Uterus (tissue), 4 donors: ENCODE results near the gene OR2B2. TPM values are rescaled to one million over a fixed set of nuclear protein-coding genes. Genes with fewer than 3 reads are reported as not detected.

Experiments
- DNase-seq, 2 donors: peaks; one replicate each; pipeline ENCODE4 v3.0.0-alpha.2; 2019 to 2020
- H3K27ac ChIP-seq, 2 donors: fragments of 200-600 bp; sonication (generic); 1 replicate in 1 of 2; 2 replicates in 1 of 2; pipeline ENCODE4 v1.5.1; 2016 to 2018
- H3K27me3 ChIP-seq, 2 donors: fragments of 200-600 bp; sonication (generic); one replicate each; pipeline ENCODE4 v1.5.1; 2018 to 2019; ENCODE audit warnings: control low read depth in 1 of 2
- H3K36me3 ChIP-seq, 2 donors: fragments of 200-600 bp; sonication (generic); one replicate each; pipeline ENCODE4 v1.5.1; 2019; ENCODE audit warnings: control low read depth in 1 of 2
- H3K4me1 ChIP-seq, 2 donors: fragments of 200-600 bp; sonication (generic); one replicate each; pipeline ENCODE4 v1.5.1; 2018 to 2019; ENCODE audit warnings: control low read depth in 1 of 2
- H3K4me3 ChIP-seq, 2 donors: fragments of 200-600 bp; sonication (generic); 1 replicate in 1 of 2; 2 replicates in 1 of 2; pipeline ENCODE4 v1.5.1; 2018 to 2019; ENCODE audit warnings: mild to moderate bottlenecking in 1 of 2
- H3K9me3 ChIP-seq, 2 donors: fragments of 200-600 bp; sonication (generic); one replicate each; pipeline ENCODE4 v1.5.1; 2019; ENCODE audit warnings: control low read depth in 1 of 2
- POLR2A ChIP-seq, 2 donors: fragments of 450-650 bp; IDR thresholded peaks; one replicate each; pipeline ENCODE4 v1.6.1; 2016; ENCODE audit warnings: antibody characterized with exemption in 2 of 2, mild to moderate bottlenecking in 1 of 2, moderate library complexity in 1 of 2
- intact Hi-C: fragments of 100-400 bp; cut with DNase I; formaldehyde crosslinking; loops from one replicate; pipeline ENCODE4 v1.15.1; 2023; ENCODE audit warnings: low total_unique reads
- small RNA-seq: library from RNA; depleted of rRNA; stranded (forward); fragments of <200 nt; gene quantifications from one replicate; pipeline ENCODE3, GENCODE V24; 2016
- total RNA-seq, 4 donors: library from RNA; depleted of rRNA in 3 of 4; stranded (reverse); fragments of >200 nt in 3 of 4; gene quantifications; one replicate each; pipeline versions ENCODE4 v1.1.0 to v1.2.4, GENCODE V29; 2014 to 2023
- TF ChIP-seq, protein P1 (sequence below), 4 experiments: fragments of 200-600 bp in 2 of 4; fragments of 450-650 bp in 2 of 4; sonication (generic) in 2 of 4; IDR thresholded peaks; one replicate each; pipeline ENCODE4 v1.5.1; 2016 to 2019; ENCODE audit warnings: antibody characterized with exemption in 4 of 4, mild to moderate bottlenecking in 2 of 4, moderate library complexity in 1 of 4
- donor health status: DM: yes; HTN: yes; CAD: no.

OR2B2 gene
- total RNA-seq, 4 donors from 2014 or later, result not detected

DNA sequence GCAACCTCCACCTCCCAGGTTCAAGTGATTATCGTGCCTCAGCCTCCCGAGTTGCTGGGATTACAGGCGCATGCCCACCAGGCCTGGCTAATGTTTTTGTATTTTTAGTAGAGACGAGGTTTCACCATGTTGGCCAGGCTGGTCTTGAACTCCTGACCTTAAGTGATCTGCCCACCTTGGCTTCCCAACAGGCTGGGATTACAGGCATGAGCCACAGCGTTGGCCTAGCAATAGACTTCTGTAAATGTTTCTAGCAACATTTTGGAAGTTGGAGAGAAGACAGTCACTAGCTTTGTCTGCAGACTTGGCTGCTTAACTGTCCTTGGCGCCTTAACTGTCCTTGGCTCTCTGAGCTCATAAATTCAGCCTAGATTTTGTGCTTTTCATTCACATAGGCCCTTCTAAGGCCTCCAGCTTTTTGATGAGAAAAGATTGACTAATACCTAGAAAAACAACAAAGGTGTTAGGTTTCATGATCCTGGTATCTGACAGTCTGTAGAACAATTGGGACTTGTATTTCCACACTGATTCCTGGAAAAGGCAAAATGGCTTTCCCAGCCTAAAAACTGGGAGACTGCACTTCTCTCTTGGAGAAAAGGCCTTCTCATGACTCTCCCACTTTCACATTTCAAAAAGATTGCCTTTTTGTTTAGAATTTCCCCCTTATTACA is 49.7 kb downstream of the OR2B2 start:
- no peak for TF ChIP-seq POLR2A (IDR thresholded peaks at IDR 0.05)
- Histone ChIP-seq H3K27me3 (peaks cover under 1 to 9% of the 10 kb centered on the region in 2 donors), H3K9me3 (no peaks in the 10 kb centered on the region), H3K36me3 (no peaks in the 10 kb centered on the region), H3K4me1 (peaks cover 0 to 20% of the 10 kb centered on the region in 2 donors), H3K27ac (no peak overlapping the region), H3K4me3 (no peak overlapping the region)
- intact Hi-C loops, result no loop called here
- DNase-seq, result no peak

DNA sequence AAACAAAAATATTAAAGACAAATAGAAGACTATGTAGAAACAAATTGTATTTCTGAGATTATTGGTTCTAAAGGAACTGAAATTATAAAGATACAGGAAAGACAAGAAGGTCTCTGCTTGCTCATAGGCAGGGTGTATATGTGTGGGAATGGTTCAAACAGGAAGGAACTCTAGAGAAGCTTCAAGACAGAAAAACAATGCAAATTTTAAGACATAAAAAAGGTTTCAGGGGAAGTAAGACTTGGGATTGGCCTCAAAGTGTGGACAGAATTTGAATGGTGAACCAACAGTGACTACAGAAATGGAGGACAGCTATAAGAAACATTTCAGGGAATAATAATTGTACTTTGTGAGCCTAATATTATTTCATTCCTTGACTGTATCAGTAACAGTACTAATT is 50.3 kb downstream of the OR2B2 start:
- no peak overlapping the region for H3K27ac ChIP-seq
- no peak for DNase-seq
- H3K4me1 ChIP-seq, result peaks cover 0 to 14% of the 10 kb centered on the region in 2 donors
- intact Hi-C loops, result no loop called here
- no peak overlapping the region for H3K4me3 ChIP-seq
- H3K27me3 ChIP-seq, result peaks cover 0 to 2% of the 10 kb centered on the region in 2 donors
- H3K36me3 ChIP-seq, result no peaks in the 10 kb centered on the region
- TF ChIP-seq, protein P1, sequence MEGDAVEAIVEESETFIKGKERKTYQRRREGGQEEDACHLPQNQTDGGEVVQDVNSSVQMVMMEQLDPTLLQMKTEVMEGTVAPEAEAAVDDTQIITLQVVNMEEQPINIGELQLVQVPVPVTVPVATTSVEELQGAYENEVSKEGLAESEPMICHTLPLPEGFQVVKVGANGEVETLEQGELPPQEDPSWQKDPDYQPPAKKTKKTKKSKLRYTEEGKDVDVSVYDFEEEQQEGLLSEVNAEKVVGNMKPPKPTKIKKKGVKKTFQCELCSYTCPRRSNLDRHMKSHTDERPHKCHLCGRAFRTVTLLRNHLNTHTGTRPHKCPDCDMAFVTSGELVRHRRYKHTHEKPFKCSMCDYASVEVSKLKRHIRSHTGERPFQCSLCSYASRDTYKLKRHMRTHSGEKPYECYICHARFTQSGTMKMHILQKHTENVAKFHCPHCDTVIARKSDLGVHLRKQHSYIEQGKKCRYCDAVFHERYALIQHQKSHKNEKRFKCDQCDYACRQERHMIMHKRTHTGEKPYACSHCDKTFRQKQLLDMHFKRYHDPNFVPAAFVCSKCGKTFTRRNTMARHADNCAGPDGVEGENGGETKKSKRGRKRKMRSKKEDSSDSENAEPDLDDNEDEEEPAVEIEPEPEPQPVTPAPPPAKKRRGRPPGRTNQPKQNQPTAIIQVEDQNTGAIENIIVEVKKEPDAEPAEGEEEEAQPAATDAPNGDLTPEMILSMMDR (IDR thresholded peaks at IDR 0.05), result no peak
- no peak for TF ChIP-seq POLR2A (IDR thresholded peaks at IDR 0.05)
- H3K9me3 ChIP-seq, result no peaks in the 10 kb centered on the region

DNA sequence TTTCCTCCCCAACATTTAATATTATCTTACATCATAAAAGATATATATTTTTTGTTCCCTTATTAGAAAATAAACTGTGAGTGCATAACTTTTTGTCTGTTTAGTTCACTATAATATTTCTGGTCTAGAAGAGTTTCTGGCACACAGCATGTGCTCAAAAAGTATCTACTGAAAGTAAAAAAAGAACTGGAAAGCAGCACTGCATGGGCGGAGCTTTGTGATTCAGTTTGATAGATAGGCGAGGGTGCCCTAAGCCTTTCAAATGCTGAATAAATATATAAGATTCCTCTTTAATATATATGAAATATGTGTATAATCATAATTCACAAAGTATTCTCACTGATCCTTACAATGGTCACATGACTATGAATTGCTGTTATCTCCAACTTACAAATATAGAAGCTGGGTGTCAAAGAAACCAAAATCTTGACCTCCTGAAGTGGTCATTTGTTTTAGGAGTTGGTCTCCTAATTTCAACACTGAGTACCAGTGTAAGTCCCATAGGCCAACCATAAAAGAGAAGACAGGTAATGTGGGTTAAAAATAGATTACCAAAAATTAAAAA is 50.8 kb downstream of the OR2B2 start:
- no peak for TF ChIP-seq POLR2A (IDR thresholded peaks at IDR 0.05)
- TF ChIP-seq, protein P1 (IDR thresholded peaks at IDR 0.05), result no peak
- intact Hi-C loops, result no loop called here

More for the DNA sequence above, 50.8 kb downstream of the OR2B2 start:
- Histone ChIP-seq H3K4me1 (peaks cover 0 to 9% of the 10 kb centered on the region in 2 donors), H3K4me3 (no peak overlapping the region), H3K9me3 (no peaks in the 10 kb centered on the region), H3K27me3 (no peaks in the 10 kb centered on the region), H3K36me3 (no peaks in the 10 kb centered on the region), H3K27ac (no peak overlapping the region)
- no peak for DNase-seq

Small RNAs within 50 kb of the gene (small RNA-seq; reads per million reads assigned to genes)
- not detected for gene RNU7-26P

Other genes starting within 250 kb of the OR2B2 start
- not detected for gene OR2B6, start 44.8 kb upstream of the OR2B2 start, total RNA-seq
- gene ZNF165, start 168.2 kb upstream of the OR2B2 start, total RNA-seq, result 1 to 10 TPM in 3 of 4 donors, not detected in 1; 1.1 to 2.1 (median 1.2) TPM
- gene ZSCAN16, start 212.2 kb upstream of the OR2B2 start, total RNA-seq, result 1 to 10 TPM in 3 of 4 donors, not detected in 1; 1.8 to 7.9 (median 5.3) TPM
- 10 to 100 TPM; 17.4 to 48.9 (median 32.5) TPM for gene ZKSCAN8, start 229.5 kb upstream of the OR2B2 start, total RNA-seq